GM18520 (cell line): ENCODE data around the gene CEP55.
"Not testable (repeated sequence)": the region's sequence is repeated elsewhere in the genome, so short reads cannot be mapped to it uniquely, and the experiment has no call there.

Experiments used
- ATAC-seq: cut with Tn5 transposase; IDR thresholded peaks from one replicate; pipeline ENCODE4 v1.9.1; 2021; ENCODE audit not compliant: unreplicated experiment

Gene CEP55

GRCh38 chr10:93505075-93505474 lies 8.7 kb downstream of the CEP55 start:
- no peak for ATAC-seq

DNA sequence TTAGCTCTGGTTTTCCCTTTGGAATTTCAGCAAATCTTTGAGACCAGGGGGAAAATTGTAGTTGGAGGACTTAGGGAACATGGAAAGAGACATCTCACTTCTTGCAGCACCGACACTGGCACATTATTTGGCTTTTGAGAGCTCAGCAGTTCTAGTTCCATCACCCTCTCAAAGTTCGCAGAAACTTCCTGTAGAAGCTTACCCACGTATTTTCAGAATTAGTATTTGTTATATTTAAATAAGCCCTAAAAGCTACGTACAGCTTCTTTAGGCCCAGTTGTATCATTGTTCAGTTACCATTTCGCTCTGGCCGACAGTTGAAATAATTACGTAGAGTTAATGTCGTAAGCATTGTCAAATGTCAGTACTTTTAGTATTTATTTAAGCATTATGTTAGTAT lies 13.4 kb downstream of the CEP55 start:
- no peak for ATAC-seq

- ATAC-seq, result no peak
These were observed 16.2 kb downstream of the CEP55 start for GRCh38 chr10:93512565-93512964.

GRCh38 chr10:93513091-93513490 lies 16.7 kb downstream of the CEP55 start:
- ATAC-seq, result no peak

DNA sequence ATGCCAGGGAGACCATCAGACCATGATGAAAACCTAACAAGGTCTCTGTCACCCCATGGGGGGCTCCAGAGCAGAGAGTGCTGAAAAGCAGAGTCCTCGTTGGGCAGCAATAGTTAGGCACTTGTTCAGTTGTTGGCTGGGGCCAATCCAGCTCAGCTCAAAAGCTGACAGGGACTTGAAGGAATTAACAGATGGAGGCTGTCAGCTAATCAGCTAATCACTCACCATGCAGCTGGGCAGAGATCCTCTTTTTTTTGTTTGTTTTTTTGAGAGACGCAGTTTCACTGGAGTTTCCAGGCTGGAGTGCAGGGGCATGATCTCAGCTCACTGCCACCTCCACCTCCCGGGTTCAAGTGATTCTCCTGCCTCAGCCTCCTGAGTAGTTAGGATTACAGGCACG lies 18.1 kb downstream of the CEP55 start:
- ATAC-seq, result no peak

GRCh38 chr10:93515071-93516005 lies 18.9 kb downstream of the CEP55 start:
- no peak for ATAC-seq

GRCh38 chr10:93516006-93516380 lies 19.6 kb downstream of the CEP55 start:
- no peak for ATAC-seq

DNA sequence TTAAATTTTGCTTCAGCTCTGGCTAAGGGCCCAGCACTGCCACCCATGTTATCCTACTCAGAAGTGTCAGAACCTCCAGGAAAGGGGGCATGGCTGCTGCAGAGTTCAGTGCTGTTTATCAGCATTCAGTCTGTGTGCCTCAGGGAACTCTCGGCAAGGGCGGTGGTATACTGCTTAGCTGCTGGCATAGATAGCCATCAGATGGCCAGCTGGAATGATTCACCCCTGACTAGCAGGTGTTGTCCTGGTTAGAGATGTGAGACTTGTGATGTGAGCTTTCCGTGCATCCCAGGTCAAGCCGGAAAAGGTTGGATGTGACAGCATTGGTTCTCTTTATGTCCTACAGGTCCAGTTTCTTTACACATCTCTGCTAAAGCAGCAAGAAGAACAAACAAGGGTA lies 22.1 kb downstream of the CEP55 start:
- ATAC-seq, result no peak

DNA sequence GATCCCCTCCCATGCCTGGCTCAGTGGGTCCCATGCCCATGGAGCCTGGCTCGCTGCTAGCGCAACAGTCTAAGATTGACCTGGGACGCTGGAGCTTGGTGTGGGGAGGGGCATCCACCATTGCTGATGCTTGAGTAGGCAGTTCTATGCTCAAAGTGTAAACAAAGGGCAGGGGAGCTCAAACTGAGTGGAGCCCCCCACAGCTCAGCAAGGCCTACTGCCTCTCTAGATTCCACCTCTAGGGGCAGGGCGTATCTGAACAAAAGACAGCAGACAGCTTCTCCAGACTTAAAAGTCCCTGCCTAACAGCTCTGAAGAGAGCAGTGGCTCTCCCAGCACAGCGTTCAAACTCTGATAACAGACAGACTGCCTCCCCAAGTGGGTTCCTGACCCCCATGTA lies 38.9 kb downstream of the CEP55 start:
- ATAC-seq, result no peak

- ATAC-seq, result not testable (repeated sequence)
These were observed 44.5 kb downstream of the CEP55 start for GRCh38 chr10:93540871-93541270.

- ATAC-seq, result no peak
These were observed 45.3 kb downstream of the CEP55 start for GRCh38 chr10:93541402-93542357.

DNA sequence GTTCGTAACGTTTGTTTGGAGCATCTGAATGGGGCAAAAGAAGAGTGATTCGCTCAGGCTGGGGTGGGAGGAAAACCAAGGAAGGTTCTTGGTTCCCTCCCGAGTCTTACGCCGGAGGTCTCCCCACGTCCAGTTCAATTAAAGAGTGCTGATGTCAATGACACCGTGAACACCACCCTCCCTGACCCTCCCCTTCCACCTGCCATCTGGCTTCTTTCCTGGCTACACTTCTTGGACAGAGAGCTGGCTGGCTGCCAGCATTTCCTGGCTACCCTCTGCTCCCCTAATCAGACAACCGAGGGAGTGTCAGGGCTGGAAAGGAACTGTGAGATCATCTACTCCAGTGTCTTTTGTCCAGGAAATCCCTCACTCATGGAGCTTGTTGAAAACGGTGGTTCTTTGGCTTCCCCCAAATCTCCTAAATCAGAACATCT lies 46.0 kb downstream of the CEP55 start:
- no peak for ATAC-seq

- not testable (repeated sequence) for ATAC-seq
These were observed 50.6 kb downstream of the CEP55 start for GRCh38 chr10:93546995-93547394.

GRCh38 chr10:93547522-93547921 lies 51.1 kb downstream of the CEP55 start:
- no peak for ATAC-seq

GRCh38 chr10:93548376-93549071 lies 52.1 kb downstream of the CEP55 start:
- ATAC-seq, result no peak

DNA sequence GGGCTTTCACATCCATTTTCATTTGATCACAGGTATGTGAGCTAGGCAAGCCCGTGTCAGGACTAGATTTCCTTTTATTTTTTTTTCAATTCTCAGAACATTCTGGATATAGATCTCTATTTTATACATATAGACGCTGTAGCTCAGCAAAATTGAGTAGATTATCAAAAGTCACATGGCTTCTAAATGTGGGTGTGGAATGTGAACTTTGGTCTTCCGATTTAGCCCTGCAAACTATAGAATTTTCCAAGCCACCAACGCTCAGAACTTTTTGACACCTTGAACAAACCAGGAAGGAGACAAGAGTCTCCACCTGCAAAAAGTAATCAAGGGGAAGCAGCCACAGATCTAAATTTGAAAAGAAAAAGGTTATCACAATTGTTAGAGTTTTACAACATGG lies 54.2 kb downstream of the CEP55 start:
- ATAC-seq, result no peak

- no peak for ATAC-seq
These were observed 56.4 kb downstream of the CEP55 start for GRCh38 chr10:93552780-93553179.

DNA sequence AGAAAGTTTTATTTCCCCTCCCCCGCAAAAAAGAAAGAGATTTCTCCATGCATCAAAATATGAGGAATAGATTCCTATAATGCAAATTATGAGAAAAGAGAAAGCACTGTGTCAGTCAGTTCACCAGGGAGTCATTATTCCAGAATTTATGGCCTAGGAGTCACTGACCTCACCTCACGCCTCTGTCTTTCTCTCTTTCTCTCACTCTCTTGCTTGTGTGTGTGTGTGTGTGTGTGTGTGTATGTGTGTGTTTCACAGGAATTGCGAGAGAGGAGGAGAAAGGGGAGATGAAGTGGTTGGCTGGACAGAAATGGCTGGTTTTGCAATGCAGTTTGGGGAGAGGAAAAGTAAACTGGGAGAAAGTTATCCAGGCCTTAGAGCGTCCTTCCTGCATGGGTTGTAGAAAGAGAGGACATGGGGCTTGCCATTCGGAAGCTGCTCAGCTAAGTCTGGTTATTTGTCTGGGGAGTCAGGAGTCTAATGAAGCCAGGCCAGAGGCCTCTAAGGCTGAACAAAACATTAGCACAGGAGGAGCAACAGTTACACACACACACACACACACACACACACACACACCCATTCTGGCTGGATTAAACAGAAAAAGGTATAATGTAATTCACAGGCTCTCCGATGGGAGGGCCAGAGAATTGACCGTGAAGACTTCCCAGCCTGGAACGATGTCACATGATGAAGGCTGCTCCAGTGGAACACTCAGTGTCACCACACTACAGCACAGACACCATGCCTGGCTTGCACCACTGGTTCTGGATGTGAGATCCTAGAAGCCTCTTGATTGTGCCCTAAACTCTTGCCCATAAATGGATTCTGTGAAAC lies 57.3 kb downstream of the CEP55 start:
- ATAC-seq, result no peak

DNA sequence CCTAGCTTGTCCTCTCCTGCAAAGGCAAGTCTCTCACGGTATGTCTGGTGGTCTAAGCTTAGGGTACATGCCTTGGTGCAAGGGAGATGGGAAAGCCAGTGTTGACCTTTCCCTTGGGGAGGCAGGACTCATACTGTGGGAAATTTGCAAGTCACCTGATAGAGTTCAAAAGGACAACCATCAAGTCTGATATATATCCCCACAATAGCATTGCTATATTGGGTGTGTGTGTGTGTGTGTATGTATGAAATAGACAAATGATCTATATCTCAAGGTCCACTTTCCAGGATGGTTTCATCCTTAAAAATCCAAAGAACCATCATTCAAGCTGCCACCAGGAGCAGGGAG lies 57.9 kb downstream of the CEP55 start:
- no peak for ATAC-seq

DNA sequence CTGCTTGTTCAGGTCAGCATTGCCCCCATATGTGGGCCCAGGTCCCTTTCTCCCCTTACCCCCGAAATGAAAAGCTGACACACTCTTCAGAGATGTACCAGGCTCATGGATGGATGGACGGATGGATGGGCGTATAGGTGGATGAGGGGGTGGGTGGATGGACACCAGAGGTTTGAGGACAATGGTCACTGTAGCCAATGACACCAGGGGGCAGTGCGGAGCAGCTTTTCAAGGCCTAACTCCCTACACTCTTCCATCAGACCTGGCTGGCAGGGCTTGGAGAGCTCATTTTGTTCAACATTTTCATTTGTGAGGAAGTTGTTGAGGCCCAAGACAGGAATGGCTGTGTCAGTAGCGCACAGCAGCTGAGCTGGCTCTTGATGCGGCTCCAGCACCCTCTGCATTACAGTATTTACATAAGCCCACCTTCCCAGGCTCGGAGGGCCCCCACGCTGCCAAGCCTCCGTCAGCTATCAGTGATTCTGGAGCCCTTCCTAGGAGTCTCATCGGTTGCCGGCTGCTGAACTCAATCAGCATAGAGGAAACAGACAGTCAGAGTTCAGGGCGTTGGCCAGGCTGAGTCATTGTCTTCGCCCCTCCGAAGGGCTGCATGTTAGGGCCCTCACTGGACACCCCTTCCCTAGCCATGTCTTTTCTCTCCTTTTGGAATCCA lies 58.5 kb downstream of the CEP55 start:
- no peak for ATAC-seq
